GM18870 (cell line): Measurements from ENCODE around the gene GNMT.
A peak's percentile ranks its signal among the peaks of the same experiment; 100 is the strongest.

ENCODE experiments used
- ATAC-seq: cut with Tn5 transposase; IDR thresholded peaks from one replicate; pipeline ENCODE4 v1.9.1; 2021; ENCODE audit warnings: moderate library complexity; ENCODE audit not compliant: unreplicated experiment

Gene GNMT

GRCh38 chr6:42960243-42961019 lies at the start of gene GNMT:
Gene GNMT (plus strand): TSS chr6:42960754. CDS start chr6:42960768, 14 bp downstream.
- ATAC-seq = no peak

- no peak for ATAC-seq
Measured at GRCh38 chr6:42911171-42912021, 49.2 kb upstream of the GNMT start.

- ATAC-seq = no peak
Measured at GRCh38 chr6:42914546-42914945, 46.0 kb upstream of the GNMT start.

- no peak for ATAC-seq
Measured at GRCh38 chr6:42915732-42916131, 44.8 kb upstream of the GNMT start, which contains the start of gene PTCRA. Gene PTCRA (plus strand): TSS chr6:42916053. CDS start chr6:42916070, 17 bp downstream.

- ATAC-seq = no peak
Measured at GRCh38 chr6:42916288-42916687, 44.3 kb upstream of the GNMT start.

GRCh38 chr6:42921801-42922200 lies 38.8 kb upstream of the GNMT start:
- no peak for ATAC-seq

- no peak for ATAC-seq
Measured at GRCh38 chr6:42923666-42924065, 36.9 kb upstream of the GNMT start.

GRCh38 chr6:42925248-42925857 lies 35.2 kb upstream of the GNMT start:
- no peak for ATAC-seq

GRCh38 chr6:42928986-42929820 lies 31.4 kb upstream of the GNMT start, which contains the start of gene CNPY3:
Gene CNPY3 (plus strand): TSS chr6:42929480. CDS start chr6:42929571, 91 bp downstream.
- peak; percentile 68 for ATAC-seq

- ATAC-seq = peak; percentile 64
Measured at GRCh38 chr6:42929821-42930360, 30.7 kb upstream of the GNMT start.

GRCh38 chr6:42932412-42932811 lies 28.1 kb upstream of the GNMT start:
- ATAC-seq = no peak

GRCh38 chr6:42933205-42933604 lies 27.3 kb upstream of the GNMT start:
- ATAC-seq = no peak

- ATAC-seq = no peak
Measured at GRCh38 chr6:42935322-42935721, 25.2 kb upstream of the GNMT start.

GRCh38 chr6:42936398-42936797 lies 24.2 kb upstream of the GNMT start:
- no peak for ATAC-seq

GRCh38 chr6:42937548-42938427 lies 22.8 kb upstream of the GNMT start:
- ATAC-seq = no peak

GRCh38 chr6:42938428-42938796 lies 22.1 kb upstream of the GNMT start:
- no peak for ATAC-seq

- ATAC-seq = no peak
Measured at GRCh38 chr6:42938987-42939809, 21.4 kb upstream of the GNMT start.

GRCh38 chr6:42939810-42940167 lies 20.8 kb upstream of the GNMT start:
- no peak for ATAC-seq
